ENCODE results near the gene ATP8A2. TPM values are rescaled to one million over a fixed set of nuclear protein-coding genes. Genes with fewer than 3 reads are reported as not detected.

The ATP8A2 gene
- total RNA-seq, 1 donor from 2014 or later: 4.2 TPM

GRCh38 chr13:25660996-25661395 is 289.2 kb downstream of the ATP8A2 start:
- Mint-ChIP-seq H3K27ac (no peak overlapping the region), H3K4me1 (no peaks in the 10 kb centered on the region), H3K36me3 (no peaks in the 10 kb centered on the region), H3K9me3 (no peaks in the 10 kb centered on the region), H3K4me3 (no peak overlapping the region), H3K27me3 (ENCODE audit: insufficient read depth, low read depth) (peaks cover 5% of the 10 kb centered on the region)
- no peaks in the 10 kb centered on the region for H4K20me1 ChIP-seq (ENCODE audit: low read depth)
- H3K36me3 ChIP-seq: no peaks in the 10 kb centered on the region
- H3K9me3 ChIP-seq (ENCODE audit: low read depth): no peaks in the 10 kb centered on the region
- no peak overlapping the region for H3K9ac ChIP-seq
- no peaks in the 10 kb centered on the region for H3K27me3 ChIP-seq
- no peak overlapping the region for H3K27ac ChIP-seq
- TF ChIP-seq CTCF (IDR thresholded peaks at IDR 0.05) (no peak), EZH2 (IDR thresholded peaks at IDR 0.05) (no peak), EZH2phosphoT487 (IDR thresholded peaks at IDR 0.05) (no peak)
- no peaks in the 10 kb centered on the region for H3K79me2 ChIP-seq (ENCODE audit: low read depth)
- H3K4me3 ChIP-seq: no peak overlapping the region
- no peaks in the 10 kb centered on the region for H3F3A ChIP-seq (ENCODE audit: low read depth)
- no peak overlapping the region for H2AFZ ChIP-seq (replicated peaks)
- H3K4me1 ChIP-seq: peaks cover 7% of the 10 kb centered on the region
- H3K4me2 ChIP-seq: no peak overlapping the region
- DNase-seq (ENCODE audit: low spot score): no peak

DNA sequence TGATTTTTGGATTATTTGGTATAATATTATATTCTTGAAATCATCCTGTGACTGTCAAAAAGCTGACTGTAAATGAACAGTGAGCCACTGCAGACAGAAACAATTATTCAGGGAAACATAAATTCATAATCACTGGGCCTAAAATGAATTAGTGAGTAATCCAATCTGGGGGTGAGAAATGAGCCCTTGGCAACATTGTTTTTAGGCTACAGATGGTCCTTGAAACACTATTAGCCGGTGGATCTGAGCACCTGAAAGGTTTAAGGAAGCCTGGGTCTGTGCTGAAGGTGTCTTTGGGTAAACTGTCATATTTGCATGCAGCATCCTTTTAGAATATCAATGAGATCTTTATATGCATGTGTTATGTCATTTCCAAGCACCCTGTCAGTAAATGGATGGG is 290.7 kb downstream of the ATP8A2 start:
- no peaks in the 10 kb centered on the region for H3K9me3 ChIP-seq (ENCODE audit: low read depth)
- no peaks in the 10 kb centered on the region for H3K9me3 Mint-ChIP-seq
- H3K4me1 ChIP-seq: peaks cover 7% of the 10 kb centered on the region
- H3K27me3 ChIP-seq: no peaks in the 10 kb centered on the region
- no peaks in the 10 kb centered on the region for H3K4me1 Mint-ChIP-seq
- no peak overlapping the region for H3K4me3 ChIP-seq
- TF ChIP-seq CTCF (IDR thresholded peaks at IDR 0.05) (no peak), EZH2 (IDR thresholded peaks at IDR 0.05) (no peak), EZH2phosphoT487 (IDR thresholded peaks at IDR 0.05) (no peak)
- no peak overlapping the region for H2AFZ ChIP-seq (replicated peaks)
- H3K4me3 Mint-ChIP-seq: no peak overlapping the region
- no peak overlapping the region for H3K27ac Mint-ChIP-seq
- H3K9ac ChIP-seq: no peak overlapping the region
- H3K4me2 ChIP-seq: no peak overlapping the region
- H3K27me3 Mint-ChIP-seq (ENCODE audit: insufficient read depth, low read depth): peaks cover 8% of the 10 kb centered on the region
- DNase-seq (ENCODE audit: low spot score): no peak
- no peaks in the 10 kb centered on the region for H4K20me1 ChIP-seq (ENCODE audit: low read depth)
- H3K79me2 ChIP-seq (ENCODE audit: low read depth): no peaks in the 10 kb centered on the region
- H3F3A ChIP-seq (ENCODE audit: low read depth): no peaks in the 10 kb centered on the region
- H3K36me3 Mint-ChIP-seq: no peaks in the 10 kb centered on the region
- H3K36me3 ChIP-seq: no peaks in the 10 kb centered on the region
- no peak overlapping the region for H3K27ac ChIP-seq

DNA sequence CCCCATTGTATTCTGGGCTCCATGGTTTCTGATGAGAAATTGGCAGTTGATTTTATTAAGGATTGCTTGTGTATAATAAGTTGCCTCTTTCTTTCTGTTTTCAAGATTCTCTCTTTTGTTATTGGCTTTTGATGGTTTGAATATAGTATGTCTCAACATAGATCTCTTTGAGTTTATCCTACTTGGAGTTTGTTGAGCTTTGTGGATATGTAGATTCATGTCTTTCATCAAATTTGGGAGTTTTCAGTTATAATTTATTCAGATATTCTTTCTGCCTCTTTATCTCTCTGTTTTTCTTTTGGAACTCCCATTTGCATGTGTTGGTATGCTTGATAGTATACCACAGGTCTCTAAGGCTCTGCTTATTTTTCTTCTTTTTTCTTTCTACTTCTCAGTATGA is 296.6 kb downstream of the ATP8A2 start:
- no peak overlapping the region for H3K27ac Mint-ChIP-seq
- Histone ChIP-seq H3K9me3 (ENCODE audit: low read depth) (no peaks in the 10 kb centered on the region), H3K4me1 (no peaks in the 10 kb centered on the region), H3K9ac (no peak overlapping the region), H3F3A (ENCODE audit: low read depth) (no peaks in the 10 kb centered on the region), H4K20me1 (ENCODE audit: low read depth) (no peaks in the 10 kb centered on the region), H3K27ac (no peak overlapping the region), H3K36me3 (no peaks in the 10 kb centered on the region), H2AFZ (replicated peaks) (no peak overlapping the region), H3K27me3 (no peaks in the 10 kb centered on the region), H3K79me2 (ENCODE audit: low read depth) (no peaks in the 10 kb centered on the region), H3K4me2 (no peak overlapping the region), H3K4me3 (no peak overlapping the region)
- H3K4me3 Mint-ChIP-seq: no peak overlapping the region
- peaks cover 13% of the 10 kb centered on the region for H3K9me3 Mint-ChIP-seq
- TF ChIP-seq CTCF (IDR thresholded peaks at IDR 0.05): no peak
- no peak for TF ChIP-seq EZH2phosphoT487 (IDR thresholded peaks at IDR 0.05)
- TF ChIP-seq EZH2 (IDR thresholded peaks at IDR 0.05): no peak
- H3K36me3 Mint-ChIP-seq: no peaks in the 10 kb centered on the region
- H3K4me1 Mint-ChIP-seq: no peaks in the 10 kb centered on the region
- DNase-seq (ENCODE audit: low spot score): no peak
- H3K27me3 Mint-ChIP-seq (ENCODE audit: insufficient read depth, low read depth): peaks cover 6% of the 10 kb centered on the region

Data from neural progenitor cell (in vitro differentiated cells).